PC-9 (cell line): ENCODE results near the gene AMZ1. TPM values are rescaled to one million over a fixed set of nuclear protein-coding genes. Genes with fewer than 3 reads are reported as not detected.
A peak's percentile ranks its signal among the peaks of the same experiment; 100 is the strongest.

Source experiments
- BruUV-seq: library from RNA; stranded (reverse); fragments of 400-500 nt; replicated peaks from 2 replicates; lab custom pipeline; 2021; lab: Mats Ljungman, UMichigan
- CTCF ChIA-PET: fragments of 300-600 bp; sonication (Branson Sonifier 250); formaldehyde crosslinking; loops from one replicate; lab custom pipeline; 2022; ENCODE audit warnings: antibody characterized with exemption; lab: Charles Lee
- POLR2A ChIA-PET: fragments of 300-600 bp; sonication (Branson Sonifier 250); formaldehyde crosslinking; loops from one replicate; lab custom pipeline; 2022; ENCODE audit warnings: antibody characterized with exemption; ENCODE audit not compliant: unreplicated experiment; lab: Charles Lee
- DNase-seq, 2 experiments: peaks; one replicate each; pipeline versions ENCODE4 v3.0.0 to v3.0.0-alpha.2; 2015 to 2022; ENCODE audit warnings: mixed read lengths in 1 of 2
- H2AFZ ChIP-seq: fragments of 200-600 bp; sonication (generic); 2 replicates; pipeline ENCODE4 v1.8.1; 2017; ENCODE audit warnings: antibody characterized with exemption
- H3F3A ChIP-seq: fragments of 200-600 bp; sonication (generic); 2 replicates; pipeline ENCODE4 v1.8.1; 2017; ENCODE audit warnings: antibody characterized with exemption, mild to moderate bottlenecking, low read depth; ENCODE audit not compliant: insufficient read depth
- H3K27ac ChIP-seq: fragments of 200-600 bp; sonication (generic); 2 replicates; pipeline ENCODE4 v1.6.1; 2016; ENCODE audit warnings: mixed run types
- H3K27me3 ChIP-seq: fragments of 200-600 bp; sonication (generic); 2 replicates; pipeline ENCODE4 v1.6.1; 2016; ENCODE audit warnings: low read depth, mixed run types; ENCODE audit not compliant: insufficient read depth
- H3K36me3 ChIP-seq: fragments of 200-600 bp; sonication (generic); 2 replicates; pipeline ENCODE4 v1.6.1; 2016; ENCODE audit warnings: low read depth, mixed run types
- H3K4me1 ChIP-seq: fragments of 200-600 bp; sonication (generic); replicated peaks from 2 replicates; pipeline ENCODE4 v1.6.1; 2016; ENCODE audit warnings: mixed run types; ENCODE audit not compliant: insufficient read depth
- H3K4me2 ChIP-seq: fragments of 200-600 bp; sonication (generic); 2 replicates; pipeline ENCODE4 v1.6.1; 2017; ENCODE audit warnings: mixed run types
- H3K4me3 ChIP-seq: fragments of 200-600 bp; sonication (generic); 2 replicates; pipeline ENCODE4 v1.6.1; 2016; ENCODE audit warnings: mixed run types
- H3K79me2 ChIP-seq: fragments of 200-600 bp; sonication (generic); 2 replicates; pipeline ENCODE4 v1.6.1; 2017; ENCODE audit warnings: low read depth, mixed run types
- H3K9me2 ChIP-seq: fragments of 200-600 bp; sonication (generic); 2 replicates; pipeline ENCODE4 v1.8.1; 2017; ENCODE audit warnings: mild to moderate bottlenecking; ENCODE audit not compliant: insufficient read depth
- H3K9me3 ChIP-seq: fragments of 200-600 bp; sonication (generic); 2 replicates; pipeline ENCODE4 v1.8.1; 2016; ENCODE audit warnings: low read depth; ENCODE audit not compliant: insufficient read depth
- H4K20me1 ChIP-seq: fragments of 200-600 bp; sonication (generic); 2 replicates; pipeline ENCODE4 v1.8.1; 2017; ENCODE audit not compliant: insufficient read depth
- EZH2 ChIP-seq: fragments of 200-600 bp; sonication (generic); IDR thresholded peaks from 2 replicates; pipeline ENCODE4 v1.8.0; 2017; ENCODE audit warnings: antibody characterized with exemption, low read depth
- intact Hi-C: fragments of 100-400 bp; cut with micrococcal nuclease; formaldehyde crosslinking; loops from one replicate; pipeline ENCODE4 v1.10.0; 2022; ENCODE audit not compliant: unreplicated experiment
- total RNA-seq: library from RNA; stranded (reverse); gene quantifications from 2 replicates; pipeline ENCODE4 v1.2.3, GENCODE V29; 2021
- TF ChIP-seq, protein P1 (sequence below): fragments of 200-600 bp; sonication (generic); conservative IDR thresholded peaks from 2 replicates; pipeline ENCODE4 v1.6.1; 2017; ENCODE audit warnings: mixed run types, antibody characterized with exemption, mild to moderate bottlenecking, moderate library complexity

The AMZ1 gene
- total RNA-seq, 1 experiment from 2014 or later: not detected

- H3K27me3 ChIP-seq: no peaks in the 10 kb centered on the region
- no peaks in the 10 kb centered on the region for H3K9me2 ChIP-seq
- H2AFZ ChIP-seq: no peak overlapping the region
- no peaks in the 10 kb centered on the region for H3K9me3 ChIP-seq
- H3F3A ChIP-seq: peaks cover 5% of the 10 kb centered on the region; the same call in 1 of the 2 replicates
- CTCF ChIA-PET: interaction anchor here (0.7 kb wide), 2 partner anchors 39 to 137 kb away, joined by 4 to 13 read pairs; no protein-coding TSS in a partner anchor
- TF ChIP-seq, protein P1, sequence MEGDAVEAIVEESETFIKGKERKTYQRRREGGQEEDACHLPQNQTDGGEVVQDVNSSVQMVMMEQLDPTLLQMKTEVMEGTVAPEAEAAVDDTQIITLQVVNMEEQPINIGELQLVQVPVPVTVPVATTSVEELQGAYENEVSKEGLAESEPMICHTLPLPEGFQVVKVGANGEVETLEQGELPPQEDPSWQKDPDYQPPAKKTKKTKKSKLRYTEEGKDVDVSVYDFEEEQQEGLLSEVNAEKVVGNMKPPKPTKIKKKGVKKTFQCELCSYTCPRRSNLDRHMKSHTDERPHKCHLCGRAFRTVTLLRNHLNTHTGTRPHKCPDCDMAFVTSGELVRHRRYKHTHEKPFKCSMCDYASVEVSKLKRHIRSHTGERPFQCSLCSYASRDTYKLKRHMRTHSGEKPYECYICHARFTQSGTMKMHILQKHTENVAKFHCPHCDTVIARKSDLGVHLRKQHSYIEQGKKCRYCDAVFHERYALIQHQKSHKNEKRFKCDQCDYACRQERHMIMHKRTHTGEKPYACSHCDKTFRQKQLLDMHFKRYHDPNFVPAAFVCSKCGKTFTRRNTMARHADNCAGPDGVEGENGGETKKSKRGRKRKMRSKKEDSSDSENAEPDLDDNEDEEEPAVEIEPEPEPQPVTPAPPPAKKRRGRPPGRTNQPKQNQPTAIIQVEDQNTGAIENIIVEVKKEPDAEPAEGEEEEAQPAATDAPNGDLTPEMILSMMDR: no peak
- no peak for TF ChIP-seq EZH2
- 0 out of 2 replicates have a peak, but pooled peaks cover 5% of the 10 kb centered on the region for H3K4me1 ChIP-seq
- H3K79me2 ChIP-seq: no peaks in the 10 kb centered on the region
- H3K4me3 ChIP-seq: no peak overlapping the region
- POLR2A ChIA-PET: no interaction called here
- peaks cover 2% of the 10 kb centered on the region; the same call in 1 of the 2 replicates for H4K20me1 ChIP-seq
- no peak overlapping the region for H3K27ac ChIP-seq
- no peak for DNase-seq
- intact Hi-C loops: no loop called here
- no peaks in the 10 kb centered on the region for H3K36me3 ChIP-seq
- no TSS peak for BruUV-seq
- no peak overlapping the region for H3K4me2 ChIP-seq
Measured at GRCh38 chr7:2667843-2668242, 20.2 kb upstream of the AMZ1 start.

DNA sequence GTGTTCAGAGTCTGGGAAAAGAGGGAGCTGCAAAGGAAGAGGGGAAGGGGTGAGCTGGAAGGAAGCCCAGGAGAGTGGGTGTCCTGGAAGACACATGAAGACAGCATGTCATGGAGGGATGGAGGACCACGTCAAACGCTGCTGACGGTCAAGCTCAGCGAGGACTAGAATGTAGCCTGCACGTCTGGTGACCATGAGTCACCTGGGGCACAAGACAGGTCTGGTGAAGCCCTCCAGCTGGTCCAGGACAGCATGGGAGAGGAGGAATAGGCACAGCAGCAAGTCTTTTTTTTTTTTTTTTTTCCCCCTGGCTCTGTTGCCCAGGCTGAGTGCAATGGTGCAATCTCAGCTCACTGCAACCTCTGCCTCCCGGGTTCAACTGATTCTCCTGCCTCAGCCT, 19.6 kb upstream of the AMZ1 start:
- ChIA-PET POLR2A (interaction anchor here (0.6 kb wide), 1 partner anchor 109 kb away, joined by 15 read pairs; no protein-coding TSS in a partner anchor), CTCF (interaction anchor here (0.7 kb wide), 1 partner anchor 137 kb away, joined by 4 read pairs; no protein-coding TSS in a partner anchor)
- intact Hi-C loops: no loop called here
- no peaks in the 10 kb centered on the region for H3K27me3 ChIP-seq
- H3K36me3 ChIP-seq: no peaks in the 10 kb centered on the region
- H3K9me3 ChIP-seq: no peaks in the 10 kb centered on the region
- H3K4me1 ChIP-seq: 0 out of 2 replicates have a peak, but pooled peaks cover 5% of the 10 kb centered on the region
- H4K20me1 ChIP-seq: peaks cover 2% of the 10 kb centered on the region; the same call in 1 of the 2 replicates
- no peak for TF ChIP-seq EZH2
- TF ChIP-seq, protein P1: no peak
- DNase-seq: peak; percentile 55
- no peak overlapping the region for H2AFZ ChIP-seq
- peaks cover 5% of the 10 kb centered on the region; the same call in 1 of the 2 replicates for H3F3A ChIP-seq
- H3K4me2 ChIP-seq: no peak overlapping the region
- H3K4me3 ChIP-seq: no peak overlapping the region
- H3K27ac ChIP-seq: no peak overlapping the region
- H3K9me2 ChIP-seq: no peaks in the 10 kb centered on the region
- H3K79me2 ChIP-seq: no peaks in the 10 kb centered on the region
- BruUV-seq: no TSS peak

GRCh38 chr7:2670171-2670570, 17.8 kb upstream of the AMZ1 start:
- Histone ChIP-seq H2AFZ (no peak overlapping the region), H3K27ac (no peak overlapping the region), H3K4me1 (0 out of 2 replicates have a peak, but pooled peaks cover 5% of the 10 kb centered on the region), H3K4me2 (no peak overlapping the region), H3K9me3 (no peaks in the 10 kb centered on the region), H4K20me1 (no peaks in the 10 kb centered on the region), H3K4me3 (no peak overlapping the region), H3K36me3 (no peaks in the 10 kb centered on the region), H3F3A (peaks cover 8% of the 10 kb centered on the region; the same call in 1 of the 2 replicates), H3K27me3 (no peaks in the 10 kb centered on the region), H3K79me2 (no peaks in the 10 kb centered on the region), H3K9me2 (no peaks in the 10 kb centered on the region)
- no peak for DNase-seq
- POLR2A ChIA-PET: no interaction called here
- CTCF ChIA-PET: interaction anchor here (1.3 kb wide), 1 partner anchor 40 kb away, joined by 4 read pairs; no protein-coding TSS in a partner anchor
- intact Hi-C loops: no loop called here
- no TSS peak for BruUV-seq
- TF ChIP-seq EZH2: no peak
